H9 (cell line): ENCODE data around the gene PDCD11. TPM values are rescaled to one million over a fixed set of nuclear protein-coding genes. Genes with fewer than 3 reads are reported as not detected.

ENCODE experiments used
- DNase-seq: peaks from one replicate; pipeline ENCODE4 v3.0.0-alpha.2; 2017
- H2AFZ ChIP-seq: one replicate; pipeline ENCODE4 v1.6.1; 2013; ENCODE audit warnings: mild to moderate bottlenecking, low read length, control low read depth, moderate library complexity
- H2AK5ac ChIP-seq: 2 replicates; pipeline ENCODE4 v1.6.1; 2013; ENCODE audit warnings: low read length, control low read depth, mixed read lengths; ENCODE audit not compliant: insufficient read length
- H2BK120ac ChIP-seq: one replicate; pipeline ENCODE4 v1.6.1; 2013; ENCODE audit warnings: low read depth, mild to moderate bottlenecking, low read length, control low read depth, inconsistent platforms; ENCODE audit not compliant: poor library complexity, severe bottlenecking
- H2BK12ac ChIP-seq: 2 replicates; pipeline ENCODE4 v1.6.1; 2013; ENCODE audit warnings: low read length, control low read depth, mixed read lengths, low read depth; ENCODE audit not compliant: insufficient read length
- H2BK15ac ChIP-seq: 2 replicates; pipeline ENCODE4 v1.6.1; 2013; ENCODE audit warnings: low read depth, low read length, control low read depth
- H2BK20ac ChIP-seq: one replicate; pipeline ENCODE4 v1.6.1; 2013; ENCODE audit warnings: low read depth, mild to moderate bottlenecking, low read length, control low read depth, inconsistent platforms; ENCODE audit not compliant: poor library complexity, severe bottlenecking
- H2BK5ac ChIP-seq: 2 replicates; pipeline ENCODE4 v1.6.1; 2013; ENCODE audit warnings: low read length, control low read depth, mixed read lengths; ENCODE audit not compliant: insufficient read length
- H3K14ac ChIP-seq: 2 replicates; pipeline ENCODE4 v1.6.1; 2013; ENCODE audit warnings: low read length, control low read depth; ENCODE audit not compliant: insufficient read depth
- H3K18ac ChIP-seq: 2 replicates; pipeline ENCODE4 v1.6.1; 2013; ENCODE audit warnings: low read depth, mild to moderate bottlenecking, mixed read lengths, low read length, control low read depth; ENCODE audit not compliant: insufficient read length
- H3K23ac ChIP-seq: 2 replicates; pipeline ENCODE4 v1.6.1; 2013; ENCODE audit warnings: low read length, control low read depth, mixed read lengths, low read depth; ENCODE audit not compliant: insufficient read length
- H3K23me2 ChIP-seq: 2 replicates; pipeline ENCODE4 v1.6.1; 2013; ENCODE audit warnings: low read depth, mild to moderate bottlenecking, mixed read lengths, low read length, control low read depth; ENCODE audit not compliant: insufficient read length, poor library complexity, severe bottlenecking
- H3K27ac ChIP-seq: 2 replicates; pipeline ENCODE4 v1.5.1; 2013; ENCODE audit warnings: low read length, control low read depth, mixed read lengths, low read depth; ENCODE audit not compliant: insufficient read length
- H3K27me3 ChIP-seq: 2 replicates; pipeline ENCODE4 v1.6.1; 2013; ENCODE audit warnings: low read length, control low read depth, inconsistent platforms; ENCODE audit not compliant: insufficient read depth
- H3K4ac ChIP-seq: 2 replicates; pipeline ENCODE4 v1.6.1; 2013; ENCODE audit warnings: low read depth, mild to moderate bottlenecking, control low read depth, inconsistent platforms, low read length, moderate library complexity
- H3K4me1 ChIP-seq: 2 replicates; pipeline ENCODE4 v1.6.1; 2013; ENCODE audit warnings: low read length, control low read depth, inconsistent platforms; ENCODE audit not compliant: insufficient read depth
- H3K4me2 ChIP-seq: 2 replicates; pipeline ENCODE4 v1.6.1; 2013; ENCODE audit warnings: low read length, control low read depth, mixed read lengths; ENCODE audit not compliant: insufficient read length, insufficient read depth
- H3K56ac ChIP-seq: 2 replicates; pipeline ENCODE4 v1.6.1; 2013; ENCODE audit warnings: low read depth, mild to moderate bottlenecking, mixed read lengths, low read length, control low read depth; ENCODE audit not compliant: insufficient read length
- H3K79me1 ChIP-seq: 2 replicates; pipeline ENCODE4 v1.6.1; 2013; ENCODE audit warnings: low read depth, mild to moderate bottlenecking, moderate library complexity, low read length, control low read depth, inconsistent platforms; ENCODE audit not compliant: insufficient read depth, poor library complexity, severe bottlenecking
- H3K79me2 ChIP-seq: 2 replicates; pipeline ENCODE4 v1.6.1; 2013; ENCODE audit warnings: low read length, control low read depth, inconsistent platforms; ENCODE audit not compliant: insufficient read depth
- H3K9ac ChIP-seq: 2 replicates; pipeline ENCODE4 v1.6.1; 2013; ENCODE audit warnings: low read length, control low read depth, mixed read lengths; ENCODE audit not compliant: insufficient read length; ENCODE audit errors: extremely low read depth
- H3K9me3 ChIP-seq: one replicate; pipeline ENCODE4 v1.6.1; 2013; ENCODE audit warnings: low read depth, low read length, inconsistent platforms; ENCODE audit not compliant: control insufficient read depth
- H3T11ph ChIP-seq: one replicate; pipeline ENCODE4 v1.6.1; 2013; ENCODE audit warnings: mild to moderate bottlenecking, low read length, control low read depth, inconsistent platforms
- H4K20me1 ChIP-seq: one replicate; pipeline ENCODE4 v1.6.1; 2013; ENCODE audit not compliant: control insufficient read depth, insufficient read length, insufficient read depth
- H4K5ac ChIP-seq: 2 replicates; pipeline ENCODE4 v1.6.1; 2013; ENCODE audit warnings: low read depth, mild to moderate bottlenecking, mixed read lengths, low read length, control low read depth; ENCODE audit not compliant: insufficient read length
- H4K8ac ChIP-seq: replicated peaks from 2 replicates; pipeline ENCODE4 v1.6.1; 2013; ENCODE audit warnings: low read length, control low read depth, mixed read lengths, low read depth; ENCODE audit not compliant: insufficient read length
- H4K91ac ChIP-seq: 2 replicates; pipeline ENCODE4 v1.6.1; 2013; ENCODE audit warnings: low read depth, mild to moderate bottlenecking, moderate library complexity, mixed read lengths, low read length, control low read depth; ENCODE audit not compliant: insufficient read length
- H3K27ac Mint-ChIP-seq, 3 experiments: 2 replicates in 2 of 3; 3 replicates in 1 of 3; pipeline ENCODE4 v1.8.0; 2020 to 2021; ENCODE audit warnings: mixed read lengths in 3 of 3, mild to moderate bottlenecking in 1 of 3, moderate library complexity in 1 of 3
- H3K27me3 Mint-ChIP-seq: 2 replicates; pipeline ENCODE4 v1.8.0; 2021; ENCODE audit warnings: low read depth, mild to moderate bottlenecking, moderate library complexity, mixed read lengths
- H3K36me3 Mint-ChIP-seq, 3 experiments: 2 replicates in 2 of 3; 3 replicates in 1 of 3; pipeline ENCODE4 v1.8.0; 2020 to 2021; ENCODE audit warnings: low read depth in 3 of 3, mixed read lengths in 3 of 3; ENCODE audit not compliant: insufficient read depth in 1 of 3
- H3K4me1 Mint-ChIP-seq, 2 experiments: 2 replicates each; pipeline ENCODE4 v1.8.0; 2020; ENCODE audit warnings: mixed read lengths in 2 of 2
- H3K4me3 Mint-ChIP-seq, 2 experiments: 2 replicates in 1 of 2; 3 replicates in 1 of 2; pipeline ENCODE4 v1.8.0; 2020 to 2021; ENCODE audit warnings: mild to moderate bottlenecking in 2 of 2, mixed read lengths in 2 of 2, moderate library complexity in 1 of 2
- H3K9me3 Mint-ChIP-seq, 2 experiments: 2 replicates in 1 of 2; 3 replicates in 1 of 2; pipeline ENCODE4 v1.8.0; 2020; ENCODE audit warnings: mild to moderate bottlenecking in 2 of 2, mixed read lengths in 2 of 2, moderate library complexity in 1 of 2
- WGBS: extraction: QIAGEN DNeasy Blood & Tissue Kit; methylation state at CpG from one replicate; pipeline ENCODE4 v1.1.7; 2013; ENCODE audit warnings: missing lambda C conversion rate, low lambda C conversion rate, mixed read lengths; ENCODE audit not compliant: insufficient read length; ENCODE audit errors: extremely low coverage; 5-methylcytosine and 5-hydroxymethylcytosine counted together
- total RNA-seq: library from RNA; stranded (reverse); gene quantifications from 2 replicates; pipeline ENCODE4 v1.2.1, GENCODE V29; 2021
- TF ChIP-seq, protein P1 (sequence below): fragments of 200-600 bp; sonication (generic); conservative IDR thresholded peaks from 3 replicates; pipeline ENCODE4 v1.8.0; 2021; ENCODE audit warnings: antibody characterized with exemption, mild to moderate bottlenecking

The PDCD11 gene
- total RNA-seq, 1 experiment from 2014 or later: 99.5 TPM

DNA sequence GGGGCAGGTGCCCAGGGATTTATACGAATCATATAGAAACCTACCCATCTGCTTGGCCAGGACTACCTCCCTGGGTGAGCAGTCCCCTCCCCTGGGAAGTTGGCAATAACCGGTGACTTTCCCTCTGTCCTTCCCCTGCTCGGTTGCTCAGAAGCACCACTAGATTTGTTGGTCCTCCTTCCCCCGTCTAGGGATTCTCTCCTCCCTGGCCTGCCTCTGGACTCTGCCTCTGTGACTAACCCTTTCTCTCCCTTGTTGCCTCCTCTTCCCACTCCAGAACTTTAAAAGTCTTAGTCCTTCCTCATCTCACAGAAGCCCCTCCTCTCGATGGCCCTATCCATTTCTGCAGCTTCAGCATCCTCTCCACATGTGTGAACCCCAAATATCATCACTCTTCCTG lies 72.8 kb downstream of the PDCD11 start:
- H3K79me1 ChIP-seq: no peaks in the 10 kb centered on the region
- H3K27me3 Mint-ChIP-seq: peaks cover 4% of the 10 kb centered on the region
- no peak overlapping the region for H2BK5ac ChIP-seq
- H2BK20ac ChIP-seq: no peak overlapping the region
- no peak overlapping the region for H2AFZ ChIP-seq
- H4K5ac ChIP-seq: no peak overlapping the region
- no peak for DNase-seq
- no peak overlapping the region for H3T11ph ChIP-seq
- no peak overlapping the region for H3K18ac ChIP-seq
- no peak overlapping the region for H4K8ac ChIP-seq
- no peak overlapping the region for H3K4ac ChIP-seq
- WGBS: no CpG with 5 or more reads among the region's 5 CpGs
- no peak overlapping the region for H3K14ac ChIP-seq
- H3K9ac ChIP-seq: no peak overlapping the region
- H3K9me3 ChIP-seq: no peaks in the 10 kb centered on the region
- no peak overlapping the region for H3K4me2 ChIP-seq
- H2AK5ac ChIP-seq: no peak overlapping the region
- no peaks in the 10 kb centered on the region for H3K36me3 Mint-ChIP-seq
- H3K23me2 ChIP-seq: no peaks in the 10 kb centered on the region
- no peak overlapping the region for H3K23ac ChIP-seq
- H2BK12ac ChIP-seq: no peak overlapping the region
- H3K4me3 Mint-ChIP-seq: no peak overlapping the region; a peak in 1 of 5 replicates
- no peak overlapping the region for H2BK15ac ChIP-seq
- H3K9me3 Mint-ChIP-seq: no peaks in the 10 kb centered on the region
- no peak overlapping the region for H3K56ac ChIP-seq
- no peaks in the 10 kb centered on the region for H4K20me1 ChIP-seq
- H2BK120ac ChIP-seq: no peak overlapping the region
- TF ChIP-seq, protein P1, sequence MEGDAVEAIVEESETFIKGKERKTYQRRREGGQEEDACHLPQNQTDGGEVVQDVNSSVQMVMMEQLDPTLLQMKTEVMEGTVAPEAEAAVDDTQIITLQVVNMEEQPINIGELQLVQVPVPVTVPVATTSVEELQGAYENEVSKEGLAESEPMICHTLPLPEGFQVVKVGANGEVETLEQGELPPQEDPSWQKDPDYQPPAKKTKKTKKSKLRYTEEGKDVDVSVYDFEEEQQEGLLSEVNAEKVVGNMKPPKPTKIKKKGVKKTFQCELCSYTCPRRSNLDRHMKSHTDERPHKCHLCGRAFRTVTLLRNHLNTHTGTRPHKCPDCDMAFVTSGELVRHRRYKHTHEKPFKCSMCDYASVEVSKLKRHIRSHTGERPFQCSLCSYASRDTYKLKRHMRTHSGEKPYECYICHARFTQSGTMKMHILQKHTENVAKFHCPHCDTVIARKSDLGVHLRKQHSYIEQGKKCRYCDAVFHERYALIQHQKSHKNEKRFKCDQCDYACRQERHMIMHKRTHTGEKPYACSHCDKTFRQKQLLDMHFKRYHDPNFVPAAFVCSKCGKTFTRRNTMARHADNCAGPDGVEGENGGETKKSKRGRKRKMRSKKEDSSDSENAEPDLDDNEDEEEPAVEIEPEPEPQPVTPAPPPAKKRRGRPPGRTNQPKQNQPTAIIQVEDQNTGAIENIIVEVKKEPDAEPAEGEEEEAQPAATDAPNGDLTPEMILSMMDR: no peak
- no peaks in the 10 kb centered on the region for H3K27me3 ChIP-seq
- no peaks in the 10 kb centered on the region for H3K79me2 ChIP-seq
- H4K91ac ChIP-seq: no peak overlapping the region
- H3K4me1 Mint-ChIP-seq: peaks cover 14 to 15% of the 10 kb centered on the region in 2 experiments
- no peak overlapping the region for H3K27ac Mint-ChIP-seq
- no peak overlapping the region for H3K27ac ChIP-seq
- H3K4me1 ChIP-seq: no peaks in the 10 kb centered on the region; the same call in 1 of the 2 replicates
